Activated T-cell treated with anti-CD3 and anti-CD28 coated beads for 4 hours (primary cell): ENCODE measurements around the gene CEL.

Source experiments
- DNase-seq: peaks from one replicate; pipeline ENCODE4 v3.0.0-alpha.2; 2020

The CEL gene

DNA sequence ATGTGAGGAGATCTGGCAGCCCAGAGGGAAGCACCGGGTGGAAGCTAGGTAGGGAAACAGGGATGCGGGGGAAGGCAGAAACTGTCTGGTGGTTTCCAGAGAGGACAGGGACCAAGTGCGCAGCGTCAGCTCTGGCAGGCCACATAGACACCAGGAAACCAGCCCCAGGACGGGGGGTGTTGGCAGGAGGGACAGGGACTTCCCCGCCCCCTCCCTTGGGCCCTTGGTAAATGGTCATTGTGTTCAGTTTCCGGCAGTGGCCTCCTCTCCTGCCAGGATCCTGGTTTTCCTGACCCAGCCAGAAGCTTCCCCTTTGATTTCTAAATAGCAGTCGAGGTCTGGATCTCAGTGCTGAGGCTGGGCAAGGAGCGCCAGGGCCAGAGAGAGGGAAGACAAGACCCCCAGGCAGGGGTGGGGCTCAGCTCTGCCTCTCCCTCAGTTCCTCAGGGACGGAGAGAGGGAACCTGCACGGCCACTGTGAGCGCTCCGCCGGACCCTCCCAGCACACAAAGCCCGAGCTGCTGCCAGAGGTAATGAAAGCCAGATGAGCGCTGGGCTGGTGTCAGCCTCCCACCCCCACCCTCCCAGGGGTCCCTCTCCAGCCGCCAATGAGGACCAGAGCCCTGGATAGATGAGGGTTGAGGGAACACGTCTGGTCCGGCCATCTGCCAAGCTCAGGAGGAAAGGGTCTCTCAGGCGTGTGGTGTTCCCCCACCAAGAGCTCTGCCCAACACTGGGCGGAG, 57.5 kb downstream of the CEL start:
- no peak for DNase-seq

DNA sequence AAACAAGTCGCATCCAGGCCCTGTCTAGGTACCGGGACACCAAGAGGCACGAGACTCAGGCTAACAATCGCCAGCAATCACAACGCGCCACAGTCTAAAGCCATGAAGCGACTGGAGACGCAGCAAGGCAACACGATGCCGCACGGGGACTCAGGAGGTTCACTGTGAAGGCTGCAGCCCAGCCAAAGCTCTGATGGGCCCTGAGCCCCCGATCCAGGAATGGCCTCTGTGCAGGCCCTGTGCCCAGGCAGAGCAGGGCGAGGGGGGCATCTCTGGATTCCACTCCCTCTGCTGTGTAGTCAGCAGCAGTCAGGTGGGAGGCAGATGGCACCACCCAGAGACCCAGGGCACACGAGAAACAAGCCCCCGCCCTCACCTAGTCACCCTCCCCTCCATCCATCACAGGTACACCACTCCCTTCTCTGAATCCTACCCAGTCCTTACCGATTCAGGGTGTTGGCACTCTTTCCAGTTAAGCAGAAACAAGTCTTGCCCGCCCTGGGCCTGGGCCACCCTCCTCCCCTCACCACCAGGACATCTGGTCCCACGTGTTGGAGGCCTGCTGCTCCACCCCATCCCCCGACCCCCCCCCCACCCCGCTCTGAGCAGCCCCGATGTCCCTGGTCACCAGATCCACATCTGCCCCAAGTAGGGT, 58.2 kb downstream of the CEL start:
- DNase-seq: no peak

GRCh38 chr9:133120501-133121197, 58.9 kb downstream of the CEL start:
- DNase-seq: no peak
